Chondrocyte (in vitro differentiated cells): Measurements from ENCODE around the gene LPAR1. TPM values are rescaled to one million over a fixed set of nuclear protein-coding genes. Genes with fewer than 3 reads are reported as not detected.

Source experiments
- DNase-seq: peaks from one replicate; pipeline ENCODE4 v3.0.0; 2021; ENCODE audit warnings: mixed read lengths, low spot score
- H3K27ac Mint-ChIP-seq: one replicate; pipeline ENCODE4 v1.8.0; 2021; ENCODE audit warnings: mild to moderate bottlenecking, moderate library complexity, mixed read lengths; ENCODE audit not compliant: unreplicated experiment
- H3K27me3 Mint-ChIP-seq: 2 replicates; pipeline ENCODE4 v1.8.0; 2021; ENCODE audit warnings: low read depth, mixed read lengths
- H3K36me3 Mint-ChIP-seq: 2 replicates; pipeline ENCODE4 v1.8.0; 2021; ENCODE audit warnings: low read depth, mixed read lengths
- H3K4me1 Mint-ChIP-seq: 2 replicates; pipeline ENCODE4 v1.8.0; 2021; ENCODE audit warnings: low read depth, mild to moderate bottlenecking, mixed read lengths
- H3K4me3 Mint-ChIP-seq: one replicate; pipeline ENCODE4 v1.8.0; 2021; ENCODE audit warnings: mild to moderate bottlenecking, moderate library complexity, mixed read lengths; ENCODE audit not compliant: unreplicated experiment
- H3K9me3 Mint-ChIP-seq: 2 replicates; pipeline ENCODE4 v1.8.0; 2021; ENCODE audit warnings: low read depth, mixed read lengths
- CTCF ChIP-seq: fragments of 200-600 bp; sonication (generic); IDR thresholded peaks from 2 replicates; pipeline ENCODE4 v1.5.0; 2021; ENCODE audit warnings: antibody characterized with exemption, mild to moderate bottlenecking, moderate library complexity
- total RNA-seq: library from RNA; stranded (reverse); gene quantifications from 3 replicates; pipeline ENCODE4 v1.2.1, GENCODE V29; 2021

LPAR1 gene
- total RNA-seq, 1 donor from 2014 or later = 33.5 TPM

GRCh38 chr9:111013250-111013649 lies 25.0 kb downstream of the LPAR1 start:
- no peaks in the 10 kb centered on the region for H3K27me3 Mint-ChIP-seq
- H3K27ac Mint-ChIP-seq = no peak overlapping the region
- no peak overlapping the region for H3K4me3 Mint-ChIP-seq
- no peak for DNase-seq
- no peak for TF ChIP-seq CTCF
- H3K4me1 Mint-ChIP-seq = peaks cover 17% of the 10 kb centered on the region
- H3K36me3 Mint-ChIP-seq = no peaks in the 10 kb centered on the region
- H3K9me3 Mint-ChIP-seq = no peaks in the 10 kb centered on the region

- DNase-seq = no peak
- no peak for TF ChIP-seq CTCF
- Mint-ChIP-seq H3K4me1 (peaks cover 28% of the 10 kb centered on the region), H3K4me3 (no peak overlapping the region), H3K27me3 (no peaks in the 10 kb centered on the region), H3K36me3 (peaks cover 8% of the 10 kb centered on the region), H3K27ac (no peak overlapping the region), H3K9me3 (no peaks in the 10 kb centered on the region)
Observed at GRCh38 chr9:111008158-111009075, 29.9 kb downstream of the LPAR1 start.

GRCh38 chr9:111005746-111006470 lies 32.4 kb downstream of the LPAR1 start:
- Mint-ChIP-seq H3K36me3 (peaks cover 8% of the 10 kb centered on the region), H3K27ac (no peak overlapping the region), H3K9me3 (no peaks in the 10 kb centered on the region), H3K4me3 (no peak overlapping the region), H3K27me3 (no peaks in the 10 kb centered on the region), H3K4me1 (peaks cover 28% of the 10 kb centered on the region)
- no peak for DNase-seq
- no peak for TF ChIP-seq CTCF

GRCh38 chr9:111004936-111005335 lies 33.3 kb downstream of the LPAR1 start:
- Mint-ChIP-seq H3K4me1 (peaks cover 32% of the 10 kb centered on the region), H3K4me3 (no peak overlapping the region), H3K36me3 (peaks cover 8% of the 10 kb centered on the region), H3K9me3 (no peaks in the 10 kb centered on the region), H3K27ac (no peak overlapping the region), H3K27me3 (no peaks in the 10 kb centered on the region)
- no peak for TF ChIP-seq CTCF
- DNase-seq = no peak

- H3K4me3 Mint-ChIP-seq = no peak overlapping the region
- H3K4me1 Mint-ChIP-seq = peaks cover 38% of the 10 kb centered on the region
- H3K36me3 Mint-ChIP-seq = peaks cover 8% of the 10 kb centered on the region
- H3K27me3 Mint-ChIP-seq = no peaks in the 10 kb centered on the region
- DNase-seq = no peak
- H3K9me3 Mint-ChIP-seq = no peaks in the 10 kb centered on the region
- H3K27ac Mint-ChIP-seq = no peak overlapping the region
- no peak for TF ChIP-seq CTCF
Observed at GRCh38 chr9:111003182-111003581, 35.1 kb downstream of the LPAR1 start.
